ENCODE data around the gene USP50. TPM values are rescaled to one million over a fixed set of nuclear protein-coding genes. Genes with fewer than 3 reads are reported as not detected.
"Not testable (repeated sequence)": the region's sequence is repeated elsewhere in the genome, so short reads cannot be mapped to it uniquely, and the experiment has no call there.

USP50 gene
- total and polyA plus RNA-seq, 8 donors: 0.32 to 0.35 TPM; not detected in 6

DNA sequence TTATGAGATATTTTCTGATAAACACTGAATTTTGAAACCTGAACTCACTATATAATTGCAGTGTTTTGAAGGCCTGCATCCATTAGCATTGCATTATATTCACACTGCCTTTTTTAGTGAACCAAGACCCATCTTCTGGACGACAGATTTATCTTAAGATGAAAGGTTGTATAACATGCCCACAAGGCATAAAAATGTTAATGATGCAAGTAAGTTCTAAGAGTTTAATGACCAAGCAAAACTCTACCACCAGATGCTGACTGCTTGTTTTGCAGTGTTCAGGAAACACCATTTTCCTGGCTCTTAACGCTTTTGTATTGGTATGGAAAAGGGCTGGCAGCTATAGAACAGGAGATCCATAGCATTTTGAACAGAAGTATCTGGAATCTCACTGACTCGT is 46.1 kb downstream of the USP50 start:
- FAIRE-seq: no peak
- H3K9me3 ChIP-seq: no peaks in the 10 kb centered on the region
- WGBS, 2 donors: 75 to 78% methylated on average over 3 of the region's 3 CpGs
- intact Hi-C loops (cut with DNase I): no loop called here
- TF ChIP-seq CTCF (IDR thresholded peaks at IDR 0.05): no peak
- H3K36me3 ChIP-seq: peaks cover 0 to 53% (median 14%) of the 10 kb centered on the region in 3 donors
- H3K4me1 ChIP-seq: no peaks in the 10 kb centered on the region
- H3K4me3 ChIP-seq: no peak overlapping the region
- H3K27me3 ChIP-seq: no peaks in the 10 kb centered on the region
- DNase-seq: no peak
- ATAC-seq: no peak
- no peak overlapping the region for H3K27ac ChIP-seq

DNA sequence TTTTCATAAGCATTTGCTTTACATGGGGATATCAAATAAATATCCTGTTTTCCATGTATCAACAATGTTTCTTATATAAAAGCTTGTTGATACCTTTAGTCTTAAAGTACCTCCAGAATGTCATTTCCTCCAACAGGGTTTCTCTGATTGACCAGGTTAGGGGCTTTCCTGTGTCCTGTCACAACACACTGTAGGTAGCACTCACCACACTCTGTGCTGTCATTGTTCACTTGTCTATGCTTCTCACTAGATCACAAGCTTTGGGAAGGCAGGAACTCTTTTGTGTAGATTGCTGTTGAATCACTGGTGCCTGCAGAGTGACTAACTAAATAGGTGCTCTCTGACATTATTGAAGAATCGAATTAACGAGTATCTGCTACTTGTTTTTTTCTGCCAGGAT is 49.8 kb downstream of the USP50 start:
- ATAC-seq (no peak), FAIRE-seq (no peak), DNase-seq (no peak)
- H3K9me3 ChIP-seq: no peaks in the 10 kb centered on the region
- H3K36me3 ChIP-seq: peaks cover 4 to 86% (median 14%) of the 10 kb centered on the region in 3 donors
- no peak for TF ChIP-seq CTCF (IDR thresholded peaks at IDR 0.05)
- H3K4me1 ChIP-seq: no peaks in the 10 kb centered on the region
- WGBS, 2 donors: 95 to 98% methylated on average over 2 of the region's 2 CpGs
- no peaks in the 10 kb centered on the region for H3K27me3 ChIP-seq
- no peak overlapping the region for H3K27ac ChIP-seq
- no peak overlapping the region for H3K4me3 ChIP-seq
- intact Hi-C loops (cut with DNase I): no loop called here

DNA sequence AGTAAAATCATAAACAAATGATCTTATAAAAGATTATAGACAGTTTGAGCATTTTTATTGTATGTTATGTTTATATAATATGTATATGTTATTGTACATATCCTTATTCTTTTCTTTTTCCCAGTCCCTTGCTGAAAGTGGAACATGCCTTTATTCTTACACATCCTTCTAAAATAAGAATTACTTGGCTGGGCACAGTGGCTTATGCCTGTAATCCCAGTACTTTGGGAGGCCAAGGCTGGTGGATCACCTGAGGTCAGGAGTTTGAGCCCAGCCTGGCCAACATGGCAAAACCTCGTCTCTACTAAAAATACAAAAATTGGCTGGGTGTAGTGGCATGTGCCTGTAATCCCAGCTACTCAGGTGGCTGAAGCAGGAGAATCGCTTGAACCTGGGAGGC is 51.9 kb downstream of the USP50 start:
- H3K27ac ChIP-seq; H3K27me3 ChIP-seq; DNase-seq; ATAC-seq; FAIRE-seq; H3K4me1 ChIP-seq; H3K9me3 ChIP-seq; intact Hi-C loops (cut with DNase I); H3K4me3 ChIP-seq: not testable (repeated sequence)
- 90% methylated on average over 2 of the region's 2 CpGs for WGBS, 2 donors
- peaks cover 4 to 91% (median 14%) of the 10 kb centered on the region in 3 donors for H3K36me3 ChIP-seq

DNA sequence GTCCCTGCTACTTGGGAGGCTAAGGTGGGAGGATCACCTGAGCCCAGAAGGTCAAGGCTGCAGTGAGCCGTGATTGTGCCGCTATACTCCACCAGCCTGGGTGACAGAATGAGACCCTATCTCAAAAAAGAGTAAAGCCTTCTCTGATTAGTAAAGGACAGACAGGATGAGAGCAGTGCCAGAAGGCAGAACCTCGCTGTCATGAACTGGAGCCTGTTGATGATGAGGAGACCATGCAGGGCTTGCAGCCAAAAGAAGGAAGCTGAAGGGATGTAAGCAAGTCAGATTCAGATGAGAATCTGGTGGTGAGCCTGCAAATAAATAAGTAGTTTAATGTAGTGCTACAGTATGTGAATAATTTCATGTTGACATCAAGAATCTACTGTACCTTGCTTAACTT is 52.8 kb downstream of the USP50 start:
- 92 to 93% methylated on average over 3 of the region's 3 CpGs for WGBS, 2 donors

GRCh38 chr15:50487287-50487686 is 59.2 kb downstream of the USP50 start:
- Histone ChIP-seq H3K27ac (no peak overlapping the region), H3K36me3 (peaks cover 0 to 32% (median 15%) of the 10 kb centered on the region in 3 donors), H3K4me1 (no peaks in the 10 kb centered on the region), H3K9me3 (no peaks in the 10 kb centered on the region), H3K4me3 (no peak overlapping the region), H3K27me3 (no peaks in the 10 kb centered on the region)
- FAIRE-seq (no peak), DNase-seq (no peak), ATAC-seq (no peak)
- no peak for TF ChIP-seq CTCF (IDR thresholded peaks at IDR 0.05)
- intact Hi-C loops (cut with DNase I): no loop called here

More for the DNA sequence above, 52.8 kb downstream of the USP50 start:
- intact Hi-C loops (cut with DNase I): no loop called here
- DNase-seq (no peak), ATAC-seq (no peak), FAIRE-seq (no peak)
- no peak for TF ChIP-seq CTCF (IDR thresholded peaks at IDR 0.05)
- Histone ChIP-seq H3K27me3 (no peaks in the 10 kb centered on the region), H3K9me3 (no peaks in the 10 kb centered on the region), H3K4me1 (no peaks in the 10 kb centered on the region), H3K36me3 (peaks cover 4 to 81% (median 14%) of the 10 kb centered on the region in 3 donors), H3K4me3 (no peak overlapping the region), H3K27ac (no peak overlapping the region)

Data from pancreas (tissue), 10 donors.